ENCODE results near the gene OR10A5.
"Not testable (repeated sequence)": the region's sequence is repeated elsewhere in the genome, so short reads cannot be mapped to it uniquely, and the experiment has no call there.

OR10A5 gene

GRCh38 chr11:6875761-6876160 is 30.3 kb downstream of the OR10A5 start:
- no peak for DNase-seq (ENCODE audit: low read depth in 2 of 3, low spot score in 2 of 3)

GRCh38 chr11:6876325-6876724 is 30.8 kb downstream of the OR10A5 start, which contains the start of gene OR10A4:
TSS of gene OR10A4 (plus strand) at chr11:6876625. CDS start at chr11:6876648, 23 bp downstream.
- DNase-seq (ENCODE audit: low read depth in 2 of 3, low spot score in 2 of 3) = no peak

- no peak for DNase-seq (ENCODE audit: low read depth in 2 of 3, low spot score in 2 of 3)
Measured at GRCh38 chr11:6876914-6877313, 31.4 kb downstream of the OR10A5 start.

- DNase-seq (ENCODE audit: low read depth in 2 of 3, low spot score in 2 of 3) = no peak
Measured at GRCh38 chr11:6882751-6883150, 37.3 kb downstream of the OR10A5 start.

GRCh38 chr11:6887711-6888110 is 42.2 kb downstream of the OR10A5 start:
- DNase-seq (ENCODE audit: low read depth in 2 of 3, low spot score in 2 of 3) = not testable (repeated sequence)

- DNase-seq (ENCODE audit: low read depth in 2 of 3, low spot score in 2 of 3) = no peak
Measured at GRCh38 chr11:6888830-6889229, 43.3 kb downstream of the OR10A5 start.

GRCh38 chr11:6889835-6890234 is 44.4 kb downstream of the OR10A5 start:
- DNase-seq (ENCODE audit: low read depth in 2 of 3, low spot score in 2 of 3) = no peak

- no peak for DNase-seq (ENCODE audit: low read depth in 2 of 3, low spot score in 2 of 3)
Measured at GRCh38 chr11:6892400-6892799, 46.9 kb downstream of the OR10A5 start, which contains the start of gene OR2D2. TSS of gene OR2D2 (minus strand) at chr11:6892500. CDS start at chr11:6892500, 0 bp downstream.

- DNase-seq (ENCODE audit: low read depth in 2 of 3, low spot score in 2 of 3) = no peak
Measured at GRCh38 chr11:6894097-6894496, 48.6 kb downstream of the OR10A5 start.

GRCh38 chr11:6895010-6895409 is 49.5 kb downstream of the OR10A5 start:
- DNase-seq (ENCODE audit: low read depth in 2 of 3, low spot score in 2 of 3) = no peak
